Measurements from ENCODE around the gene ARFRP1.

GRCh38 chr20:63664861-63665594, 42.7 kb downstream of the ARFRP1 start:
- no peak for TF ChIP-seq POLR2A (IDR thresholded peaks at IDR 0.05)
- TF ChIP-seq CTCF (IDR thresholded peaks at IDR 0.05): no peak
